Peyer's patch (tissue), 4 donors: ENCODE results near the gene KIF23.

Experiments
- CTCF ChIP-seq, 6 experiments: fragments of 450-650 bp in 4 of 6; fragments of 200-600 bp in 2 of 6; sonication (generic) in 1 of 6; IDR thresholded peaks; one replicate each; pipeline ENCODE4 v1.5.1; 2017 to 2019; ENCODE audit warnings: antibody characterized with exemption in 6 of 6, mild to moderate bottlenecking in 3 of 6, moderate library complexity in 1 of 6
- POLR2A ChIP-seq, 2 donors: fragments of 450-650 bp; IDR thresholded peaks; one replicate each; pipeline ENCODE4 v1.5.1; 2017; ENCODE audit warnings: antibody characterized with exemption in 2 of 2, mild to moderate bottlenecking in 2 of 2, moderate library complexity in 2 of 2

- TF ChIP-seq CTCF (IDR thresholded peaks at IDR 0.05), result no peak
- no peak for TF ChIP-seq POLR2A (IDR thresholded peaks at IDR 0.05)
These were observed 15.7 kb upstream of the KIF23 start for GRCh38 chr15:69398491-69398891.
